HG02678 (cell line): Measurements from ENCODE around the gene PAX3.

Experiments
- ATAC-seq: cut with Tn5 transposase; IDR thresholded peaks from one replicate; pipeline ENCODE4 v1.9.1; 2021; ENCODE audit warnings: mild to moderate bottlenecking, moderate library complexity; ENCODE audit not compliant: unreplicated experiment

The PAX3 gene

GRCh38 chr2:222297600-222297935, 1.2 kb downstream of the PAX3 start:
- no peak for ATAC-seq

GRCh38 chr2:222296911-222297599, 1.7 kb downstream of the PAX3 start:
- ATAC-seq, result no peak

GRCh38 chr2:222296311-222296741, 2.5 kb downstream of the PAX3 start:
- no peak for ATAC-seq

- no peak for ATAC-seq
Measured at GRCh38 chr2:222295368-222296062, 3.3 kb downstream of the PAX3 start.

- no peak for ATAC-seq
Measured at GRCh38 chr2:222294996-222295367, 3.8 kb downstream of the PAX3 start.

GRCh38 chr2:222293660-222294630, 4.9 kb downstream of the PAX3 start:
- no peak for ATAC-seq

GRCh38 chr2:222292149-222293134, 6.4 kb downstream of the PAX3 start:
- no peak for ATAC-seq

GRCh38 chr2:222291485-222291841, 7.3 kb downstream of the PAX3 start:
- no peak for ATAC-seq

- no peak for ATAC-seq
Measured at GRCh38 chr2:222290736-222291484, 7.9 kb downstream of the PAX3 start.

- no peak for ATAC-seq
Measured at GRCh38 chr2:222290401-222290735, 8.4 kb downstream of the PAX3 start.

- no peak for ATAC-seq
Measured at GRCh38 chr2:222289278-222290160, 9.3 kb downstream of the PAX3 start.

GRCh38 chr2:222288590-222289277, 10.1 kb downstream of the PAX3 start:
- ATAC-seq, result no peak

- ATAC-seq, result no peak
Measured at GRCh38 chr2:222287862-222288479, 10.8 kb downstream of the PAX3 start.

- ATAC-seq, result no peak
Measured at GRCh38 chr2:222284466-222284865, 14.3 kb downstream of the PAX3 start.

- ATAC-seq, result no peak
Measured at GRCh38 chr2:222283634-222284033, 15.2 kb downstream of the PAX3 start.

- ATAC-seq, result no peak
Measured at GRCh38 chr2:222281506-222281905, 17.3 kb downstream of the PAX3 start.

- ATAC-seq, result no peak
Measured at GRCh38 chr2:222280795-222281194, 18.0 kb downstream of the PAX3 start.

GRCh38 chr2:222272446-222273015, 26.3 kb downstream of the PAX3 start:
- ATAC-seq, result no peak
